PC-9 (cell line): ENCODE measurements around the gene MAZ. TPM values are rescaled to one million over a fixed set of nuclear protein-coding genes. Genes with fewer than 3 reads are reported as not detected.
A peak's percentile ranks its signal among the peaks of the same experiment; 100 is the strongest.

ENCODE experiments used
- BruUV-seq: library from RNA; stranded (reverse); fragments of 400-500 nt; replicated peaks from 2 replicates; lab custom pipeline; 2021; lab: Mats Ljungman, UMichigan
- CTCF ChIA-PET: fragments of 300-600 bp; sonication (Branson Sonifier 250); formaldehyde crosslinking; loops from one replicate; lab custom pipeline; 2022; ENCODE audit warnings: antibody characterized with exemption; lab: Charles Lee
- POLR2A ChIA-PET: fragments of 300-600 bp; sonication (Branson Sonifier 250); formaldehyde crosslinking; loops from one replicate; lab custom pipeline; 2022; ENCODE audit warnings: antibody characterized with exemption; ENCODE audit not compliant: unreplicated experiment; lab: Charles Lee
- DNase-seq, 2 experiments: peaks; one replicate each; pipeline versions ENCODE4 v3.0.0 to v3.0.0-alpha.2; 2015 to 2022; ENCODE audit warnings: mixed read lengths in 1 of 2
- H2AFZ ChIP-seq: fragments of 200-600 bp; sonication (generic); 2 replicates; pipeline ENCODE4 v1.8.1; 2017; ENCODE audit warnings: antibody characterized with exemption
- H3F3A ChIP-seq: fragments of 200-600 bp; sonication (generic); 2 replicates; pipeline ENCODE4 v1.8.1; 2017; ENCODE audit warnings: antibody characterized with exemption, mild to moderate bottlenecking, low read depth; ENCODE audit not compliant: insufficient read depth
- H3K27ac ChIP-seq: fragments of 200-600 bp; sonication (generic); 2 replicates; pipeline ENCODE4 v1.6.1; 2016; ENCODE audit warnings: mixed run types
- H3K27me3 ChIP-seq: fragments of 200-600 bp; sonication (generic); 2 replicates; pipeline ENCODE4 v1.6.1; 2016; ENCODE audit warnings: low read depth, mixed run types; ENCODE audit not compliant: insufficient read depth
- H3K36me3 ChIP-seq: fragments of 200-600 bp; sonication (generic); 2 replicates; pipeline ENCODE4 v1.6.1; 2016; ENCODE audit warnings: low read depth, mixed run types
- H3K4me1 ChIP-seq: fragments of 200-600 bp; sonication (generic); replicated peaks from 2 replicates; pipeline ENCODE4 v1.6.1; 2016; ENCODE audit warnings: mixed run types; ENCODE audit not compliant: insufficient read depth
- H3K4me2 ChIP-seq: fragments of 200-600 bp; sonication (generic); 2 replicates; pipeline ENCODE4 v1.6.1; 2017; ENCODE audit warnings: mixed run types
- H3K4me3 ChIP-seq: fragments of 200-600 bp; sonication (generic); 2 replicates; pipeline ENCODE4 v1.6.1; 2016; ENCODE audit warnings: mixed run types
- H3K79me2 ChIP-seq: fragments of 200-600 bp; sonication (generic); 2 replicates; pipeline ENCODE4 v1.6.1; 2017; ENCODE audit warnings: low read depth, mixed run types
- H3K9me2 ChIP-seq: fragments of 200-600 bp; sonication (generic); 2 replicates; pipeline ENCODE4 v1.8.1; 2017; ENCODE audit warnings: mild to moderate bottlenecking; ENCODE audit not compliant: insufficient read depth
- H3K9me3 ChIP-seq: fragments of 200-600 bp; sonication (generic); 2 replicates; pipeline ENCODE4 v1.8.1; 2016; ENCODE audit warnings: low read depth; ENCODE audit not compliant: insufficient read depth
- H4K20me1 ChIP-seq: fragments of 200-600 bp; sonication (generic); 2 replicates; pipeline ENCODE4 v1.8.1; 2017; ENCODE audit not compliant: insufficient read depth
- CTCF ChIP-seq: fragments of 200-600 bp; sonication (generic); conservative IDR thresholded peaks from 2 replicates; pipeline ENCODE4 v1.6.1; 2017; ENCODE audit warnings: mixed run types, antibody characterized with exemption, mild to moderate bottlenecking, moderate library complexity
- EZH2 ChIP-seq: fragments of 200-600 bp; sonication (generic); IDR thresholded peaks from 2 replicates; pipeline ENCODE4 v1.8.0; 2017; ENCODE audit warnings: antibody characterized with exemption, low read depth
- intact Hi-C: fragments of 100-400 bp; cut with micrococcal nuclease; formaldehyde crosslinking; loops from one replicate; pipeline ENCODE4 v1.10.0; 2022; ENCODE audit not compliant: unreplicated experiment
- total RNA-seq: library from RNA; stranded (reverse); gene quantifications from 2 replicates; pipeline ENCODE4 v1.2.3, GENCODE V29; 2021

Gene MAZ
- total RNA-seq, 1 experiment from 2014 or later = 481 TPM

- Histone ChIP-seq H4K20me1 (0 out of 2 replicates have a peak, but pooled peaks cover 9% of the 10 kb centered on the region), H3K9me2 (no peaks in the 10 kb centered on the region), H3K4me3 (peak overlapping the region; percentile 94), H3K4me2 (peak overlapping the region; percentile 94), H3K4me1 (peaks cover 19% of the 10 kb centered on the region), H2AFZ (peak overlapping the region; percentile 98), H3K9me3 (no peaks in the 10 kb centered on the region), H3K27ac (no peak overlapping the region), H3K27me3 (no peaks in the 10 kb centered on the region), H3K79me2 (peaks cover 42% of the 10 kb centered on the region), H3F3A (peaks cover 10% of the 10 kb centered on the region), H3K36me3 (no peaks in the 10 kb centered on the region)
- intact Hi-C loops = loop anchor here (1.0 kb wide), 3 partner anchors 16 to 89 kb away; no protein-coding TSS in a partner anchor
- TF ChIP-seq EZH2 = no peak
- no peak for TF ChIP-seq CTCF
- CTCF ChIA-PET = interaction anchor here (0.6 to 1.6 kb wide), 3 partner anchors 26 to 60 kb away, joined by 3 to 7 read pairs (median 4); partner anchors contain the start of gene PAGR1
- BruUV-seq = TSS peak; percentile 90
- peak in 1 of 2 experiments; percentile 27 for DNase-seq
- POLR2A ChIA-PET = interaction anchor here (0.5 to 1.5 kb wide), 5 partner anchors 15 to 197 kb away, joined by 3 to 18 read pairs (median 4); partner anchors contain the start of gene PRRT2
Observed at GRCh38 chr16:29789775-29790182, 16.6 kb upstream of the MAZ start.

GRCh38 chr16:29790183-29790948, 16.0 kb upstream of the MAZ start, which contains the start of gene KIF22:
KIF22 (plus strand) TSS chr16:29790751; CDS start chr16:29790760, 9 bp downstream.
- Histone ChIP-seq H3K4me3 (peak within 1 kb of the TSS; percentile 94), H3K36me3 (no peaks in the 10 kb centered on the region), H3K4me2 (peak within 1 kb of the TSS; percentile 94), H3K9me3 (no peaks in the 10 kb centered on the region), H3K79me2 (peaks cover 48% of the 10 kb centered on the region), H3K27ac (0 out of 2 replicates have a peak within 1 kb of the TSS, but pooled peaks have one; percentile 10), H2AFZ (peak within 1 kb of the TSS; percentile 98), H3K9me2 (no peaks in the 10 kb centered on the region), H3K27me3 (no peaks in the 10 kb centered on the region), H3K4me1 (peaks cover 17% of the 10 kb centered on the region), H4K20me1 (0 out of 2 replicates have a peak, but pooled peaks cover 9% of the 10 kb centered on the region), H3F3A (peaks cover 10% of the 10 kb centered on the region)
- BruUV-seq = no TSS peak
- intact Hi-C loops = loop anchor here (1.0 kb wide), 3 partner anchors 15 to 90 kb away; no protein-coding TSS in a partner anchor
- ChIA-PET CTCF (interaction anchor here (0.6 to 1.6 kb wide), 3 partner anchors 25 to 61 kb away, joined by 3 to 7 read pairs (median 4); partner anchors contain the start of gene PAGR1), POLR2A (interaction anchor here (0.5 to 1.5 kb wide), 8 partner anchors 14 to 197 kb away, joined by 3 to 18 read pairs (median 4); partner anchors contain the start of gene PRRT2)
- TF ChIP-seq CTCF (peak; percentile 81), EZH2 (no peak)
- DNase-seq = peak; percentile 96 to 100
